GM12878 (cell line): ENCODE measurements around the gene TUBD1. TPM values are rescaled to one million over a fixed set of nuclear protein-coding genes. Genes with fewer than 3 reads are reported as not detected.

ENCODE experiments used
- ATF2 ChIP-seq: IDR thresholded peaks from 2 replicates; pipeline ENCODE4 v1.6.1; 2012; ENCODE audit warnings: low read length, inconsistent platforms
- BCL11A ChIP-seq: IDR thresholded peaks from 2 replicates; pipeline ENCODE4 v1.6.1; 2011; ENCODE audit warnings: low read depth, low read length
- CBX3 ChIP-seq: fragments of 200-600 bp; sonication (generic); IDR thresholded peaks from 2 replicates; pipeline ENCODE4 v1.6.1; 2016; ENCODE audit warnings: low read depth, borderline replicate concordance
- CTCF ChIP-seq, 3 experiments: IDR thresholded peaks in 2 of 3; conservative IDR thresholded peaks in 1 of 3; 2 replicates each; pipeline ENCODE4 v1.5.1; 2011; ENCODE audit warnings: low read depth in 3 of 3, low read length in 3 of 3, mild to moderate bottlenecking in 3 of 3, control low read depth in 2 of 3, moderate library complexity in 2 of 3, inconsistent platforms in 1 of 3, mixed read lengths in 1 of 3; ENCODE audit not compliant: control insufficient read depth in 2 of 3, insufficient read depth in 1 of 3; ENCODE audit errors: extremely low read depth in 1 of 3
- EP300 ChIP-seq, 2 experiments: fragments of 150-350 bp in 1 of 2; IDR thresholded peaks; 2 replicates each; pipeline ENCODE4 v1.6.1; 2011 to 2012; ENCODE audit warnings: low read depth in 2 of 2, low read length in 2 of 2, borderline replicate concordance in 1 of 2, improper control_type of control experiment in 1 of 2, inconsistent platforms in 1 of 2; ENCODE audit not compliant: control insufficient read depth in 1 of 2
- FOXM1 ChIP-seq: IDR thresholded peaks from 2 replicates; pipeline ENCODE4 v1.6.1; 2012; ENCODE audit warnings: low read depth, mild to moderate bottlenecking, inconsistent platforms, low read length, moderate library complexity
- IRF4 ChIP-seq: IDR thresholded peaks from 2 replicates; pipeline ENCODE4 v1.6.1; 2011; ENCODE audit warnings: low read depth, low read length
- MTA2 ChIP-seq: fragments of 450-650 bp; IDR thresholded peaks from 2 replicates; pipeline ENCODE4 v1.6.1; 2016; ENCODE audit warnings: low read depth, mild to moderate bottlenecking, moderate library complexity
- PAX8 ChIP-seq: fragments of 450-650 bp; IDR thresholded peaks from 2 replicates; pipeline ENCODE4 v1.6.1; 2017; ENCODE audit warnings: mild to moderate bottlenecking, moderate library complexity
- PBX3 ChIP-seq: IDR thresholded peaks from 2 replicates; pipeline ENCODE4 v1.6.1; 2011; ENCODE audit warnings: mild to moderate bottlenecking, low read depth, low read length, moderate library complexity; ENCODE audit not compliant: insufficient replicate concordance
- POU2F2 ChIP-seq: IDR thresholded peaks from 3 replicates; pipeline ENCODE4 v1.6.1; 2011; ENCODE audit warnings: low read depth, mild to moderate bottlenecking, low read length, borderline replicate concordance
- RFX5 ChIP-seq: IDR thresholded peaks from 2 replicates; pipeline ENCODE4 v1.6.1; 2011; ENCODE audit warnings: low read depth, low read length, improper control_type of control experiment
- SIN3A ChIP-seq: IDR thresholded peaks from 2 replicates; pipeline ENCODE4 v1.6.1; 2012; ENCODE audit warnings: low read depth, low read length, improper control_type of control experiment
- SKIL ChIP-seq: fragments of 450-650 bp; IDR thresholded peaks from 2 replicates; pipeline ENCODE4 v1.6.1; 2017; ENCODE audit warnings: mild to moderate bottlenecking, low read depth, inconsistent platforms; ENCODE audit not compliant: poor library complexity, severe bottlenecking
- SMAD5 ChIP-seq: IDR thresholded peaks from 2 replicates; pipeline ENCODE4 v1.6.1; 2016; ENCODE audit warnings: antibody characterized with exemption, low read depth
- SMC3 ChIP-seq: IDR thresholded peaks from 2 replicates; pipeline ENCODE4 v1.6.1; 2011; ENCODE audit warnings: low read length, improper control_type of control experiment, borderline replicate concordance
- SREBF1 ChIP-seq: IDR thresholded peaks from 2 replicates; pipeline ENCODE4 v1.6.1; 2012; ENCODE audit warnings: mild to moderate bottlenecking, low read length
- STAT1 ChIP-seq: fragments of 450-650 bp; conservative IDR thresholded peaks from 2 replicates; pipeline ENCODE4 v1.6.1; 2014; ENCODE audit warnings: antibody characterized with exemption, mild to moderate bottlenecking
- STAT3 ChIP-seq: IDR thresholded peaks from 2 replicates; pipeline ENCODE4 v1.6.1; 2011; ENCODE audit warnings: low read depth, low read length, improper control_type of control experiment
- TCF7 ChIP-seq: IDR thresholded peaks from 2 replicates; pipeline ENCODE4 v1.6.1; 2014; ENCODE audit warnings: antibody characterized with exemption, borderline replicate concordance
- ZBTB33 ChIP-seq: fragments of 450-650 bp; IDR thresholded peaks from 2 replicates; pipeline ENCODE4 v1.6.1; 2017; ENCODE audit warnings: mild to moderate bottlenecking
- ZNF207 ChIP-seq: fragments of 450-650 bp; IDR thresholded peaks from 2 replicates; pipeline ENCODE4 v1.6.1; 2014; ENCODE audit warnings: antibody characterized with exemption, mild to moderate bottlenecking, borderline replicate concordance
- ZZZ3 ChIP-seq: IDR thresholded peaks from 2 replicates; pipeline ENCODE4 v1.6.1; 2011; ENCODE audit warnings: low read depth; ENCODE audit not compliant: control insufficient read depth, insufficient read length
- polyA plus RNA-seq, 11 experiments: library from polyadenylated mRNA; depleted of rRNA in 4 of 11; unstranded in 6 of 11; stranded (reverse) in 5 of 11; fragments of >200 nt; fragmentation: Nextera tagmentation in 4 of 11; fragmentation: Illumina TruSeq in 1 of 11; extraction: Ambion mirVana in 4 of 11; extraction: Trizol in 1 of 11; gene quantifications; 1 replicate in 1 of 11; 2 replicates in 10 of 11; pipeline versions ENCODE4 v1.2.1 to v1.2.3, GENCODE V29; 2011 to 2016; ENCODE audit warnings: inconsistent platforms in 2 of 11, missing spikeins in 2 of 11, low read depth in 1 of 11
- total RNA-seq, 4 experiments: library from RNA; depleted of rRNA in 3 of 4; stranded (reverse); fragments of >200 nt in 3 of 4; fragmentation: Illumina TruSeq in 1 of 4; extraction: Trizol in 1 of 4; gene quantifications; 2 replicates each; pipeline versions ENCODE4 v1.2.1 to v1.2.3, GENCODE V29; 2013 to 2021

TUBD1 gene
- total and polyA plus RNA-seq, 10 of the 15 experiments (the other 5 are each of a cell fraction or from before 2014, with no cell fraction given): 5.3 to 10.8 (median 8.3) TPM

GRCh38 chr17:59859444-59860025, 33.2 kb downstream of the TUBD1 start (continued):
- peak; percentile 47 to 73 (median 48); a peak in 5 of 6 replicates for TF ChIP-seq CTCF (IDR thresholded peaks at IDR 0.05 in 2 of 3, conservative IDR thresholded peaks at IDR 0.05 in 1 of 3; ENCODE audit: control insufficient read depth in 2 of 3, extremely low read depth in 1 of 3, insufficient read depth in 1 of 3, low read depth in 3 of 3, low read length in 3 of 3)
- no peak for TF ChIP-seq IRF4
- peak; percentile 34; the same call in 1 of the 3 replicates for TF ChIP-seq POU2F2
- TF ChIP-seq ZBTB33: no peak
- TF ChIP-seq EP300 (IDR thresholded peaks at IDR 0.05; ENCODE audit: borderline replicate concordance in 1 of 2, control insufficient read depth in 1 of 2, low read depth in 2 of 2, low read length in 2 of 2): no peak
- no peak for TF ChIP-seq ATF2
- TF ChIP-seq SKIL: peak; percentile 37
- TF ChIP-seq PBX3: no peak
- TF ChIP-seq TCF7: no peak
- no peak for TF ChIP-seq STAT3
- no peak for TF ChIP-seq STAT1
- TF ChIP-seq SREBF1: no peak
- TF ChIP-seq SMC3: peak; percentile 90
- TF ChIP-seq ZZZ3: no peak
- no peak for TF ChIP-seq BCL11A
- TF ChIP-seq SIN3A: no peak
- TF ChIP-seq ZNF207: no peak
- no peak for TF ChIP-seq SMAD5
- TF ChIP-seq PAX8: no peak
- TF ChIP-seq MTA2: no peak
- TF ChIP-seq FOXM1: peak; percentile 34; the same call in 1 of the 2 replicates
- TF ChIP-seq CBX3: no peak
- TF ChIP-seq RFX5: no peak
